NCI-H2196 (cell line): ENCODE results near the gene HAUS8.
"Not testable (repeated sequence)": the region's sequence is repeated elsewhere in the genome, so short reads cannot be mapped to it uniquely, and the experiment has no call there.

ENCODE experiments used
- DNase-seq: peaks from one replicate; lab custom pipeline; 2025; ENCODE audit not compliant: unreplicated experiment; lab: John Stamatoyannopoulos, UW

The HAUS8 gene

DNA sequence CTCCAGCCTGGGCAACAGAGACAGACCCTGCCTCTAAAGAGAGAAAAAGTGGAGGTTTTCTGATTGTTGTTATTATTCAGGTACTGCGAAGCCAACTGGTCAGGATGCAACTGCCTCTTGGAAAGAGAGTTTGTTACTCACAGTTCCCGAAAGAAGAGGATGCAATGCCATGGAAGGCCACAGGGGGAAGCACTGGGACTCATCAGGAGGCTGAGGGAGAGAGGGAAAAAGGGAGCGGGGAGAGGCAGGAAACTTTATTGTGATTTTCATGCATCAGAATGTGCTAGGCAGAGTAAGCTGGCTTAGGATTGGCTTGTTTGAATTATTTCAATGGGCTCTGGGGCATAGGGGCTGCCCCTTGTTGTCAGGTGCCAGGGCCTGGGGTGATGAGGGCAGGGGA, 27.9 kb upstream of the HAUS8 start:
- no peak for DNase-seq

DNA sequence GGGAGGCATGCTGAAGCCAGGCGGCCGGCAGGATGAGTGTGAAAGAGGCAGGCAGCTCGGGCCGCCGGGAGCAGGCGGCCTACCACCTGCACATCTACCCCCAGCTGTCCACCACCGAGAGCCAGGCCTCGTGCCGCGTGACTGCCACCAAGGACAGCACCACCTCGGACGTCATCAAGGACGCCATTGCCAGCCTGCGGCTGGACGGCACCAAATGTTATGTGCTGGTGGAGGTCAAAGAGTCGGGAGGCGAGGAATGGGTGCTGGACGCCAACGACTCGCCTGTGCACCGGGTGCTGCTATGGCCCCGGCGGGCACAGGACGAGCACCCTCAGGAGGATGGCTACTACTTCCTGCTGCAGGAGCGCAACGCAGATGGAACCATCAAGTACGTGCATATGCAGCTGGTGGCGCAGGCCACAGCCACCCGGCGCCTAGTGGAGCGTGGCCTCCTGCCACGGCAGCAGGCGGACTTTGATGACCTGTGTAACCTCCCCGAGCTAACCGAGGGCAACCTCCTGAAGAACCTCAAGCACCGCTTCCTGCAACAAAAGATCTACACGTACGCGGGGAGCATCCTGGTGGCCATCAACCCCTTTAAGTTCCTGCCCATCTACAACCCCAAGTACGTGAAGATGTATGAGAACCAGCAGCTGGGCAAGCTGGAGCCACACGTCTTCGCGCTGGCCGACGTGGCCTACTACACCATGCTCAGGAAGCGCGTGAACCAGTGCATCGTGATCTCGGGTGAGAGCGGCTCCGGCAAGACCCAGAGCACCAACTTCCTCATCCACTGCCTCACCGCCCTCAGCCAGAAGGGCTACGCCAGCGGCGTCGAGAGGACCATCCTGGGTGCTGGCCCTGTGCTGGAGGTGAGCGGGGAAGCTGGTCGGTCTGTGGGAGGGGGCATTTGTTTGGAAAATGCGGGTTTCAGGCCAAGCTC, 26.7 kb upstream of the HAUS8 start:
- DNase-seq, result no peak

- DNase-seq, result no peak
Measured at GRCh38 chr19:17098326-17098725, 23.1 kb upstream of the HAUS8 start.

- DNase-seq, result no peak
Measured at GRCh38 chr19:17097593-17098126, 22.4 kb upstream of the HAUS8 start.

GRCh38 chr19:17095141-17095919, 20.1 kb upstream of the HAUS8 start:
- DNase-seq, result no peak

DNA sequence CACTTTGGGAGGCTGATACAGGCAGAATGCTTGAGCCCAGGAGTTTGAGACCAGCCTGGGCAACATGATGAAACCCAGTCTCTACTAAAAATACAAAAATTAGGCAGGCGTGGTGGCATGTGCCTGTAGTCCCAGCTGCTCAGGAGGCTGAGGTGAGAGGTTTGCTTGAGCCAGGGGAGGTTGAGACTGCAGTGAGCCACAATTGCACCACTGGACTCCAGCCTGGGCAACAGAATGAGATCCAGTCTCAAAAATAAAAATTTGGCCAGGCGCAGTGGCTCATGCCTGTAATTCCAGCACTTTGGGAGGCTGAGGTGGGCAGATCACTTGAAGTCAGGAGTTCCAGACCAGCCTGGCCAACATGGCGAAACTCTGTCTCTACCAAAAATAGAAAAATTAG, 19.4 kb upstream of the HAUS8 start:
- not testable (repeated sequence) for DNase-seq

DNA sequence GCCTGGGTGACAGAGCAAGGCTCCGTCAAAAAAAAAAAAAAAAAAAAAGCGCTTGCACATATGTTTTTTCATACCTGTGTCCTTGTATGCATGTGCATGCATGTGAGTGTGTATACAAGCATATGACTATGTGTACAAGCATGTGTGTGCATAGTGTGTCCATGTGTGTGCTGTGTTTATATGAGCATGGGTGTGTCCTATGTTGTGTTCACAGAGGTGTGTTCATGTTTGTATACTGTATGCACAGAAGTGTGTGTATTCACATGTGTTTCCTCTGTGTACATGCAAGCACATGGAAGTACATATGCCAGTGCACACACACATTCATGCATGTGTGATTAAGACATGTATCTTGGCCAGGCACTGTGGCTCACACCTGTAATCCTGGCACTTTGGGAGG, 17.4 kb upstream of the HAUS8 start:
- no peak for DNase-seq

DNA sequence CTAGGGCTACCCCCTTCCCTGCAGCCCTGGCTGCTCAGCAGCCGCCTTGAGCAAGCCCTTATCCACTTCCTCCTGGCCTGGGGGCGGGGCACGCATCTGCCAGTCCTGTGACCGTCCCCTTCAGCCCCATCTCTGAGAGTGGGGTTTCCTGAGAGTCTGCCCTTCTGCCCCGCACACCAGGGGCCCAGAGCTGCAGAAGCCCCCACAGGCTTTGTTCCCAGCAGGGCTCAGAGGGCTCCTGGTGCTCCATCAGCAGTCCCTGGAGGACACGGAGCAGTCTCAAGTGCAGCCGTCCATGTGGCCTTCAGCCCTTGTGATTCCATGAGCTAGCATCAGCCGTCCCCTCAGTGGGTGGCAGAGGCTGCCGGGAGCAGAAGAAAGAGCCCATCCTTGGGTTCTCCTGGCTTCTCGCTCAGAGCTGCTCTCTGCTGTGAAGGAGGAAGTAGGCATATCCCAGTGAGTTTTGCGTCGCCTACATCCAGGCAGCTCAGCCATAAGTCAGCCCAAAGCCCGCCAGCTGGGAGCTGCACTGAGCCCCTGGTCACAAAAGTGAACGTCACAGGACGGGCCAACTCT, 16.6 kb upstream of the HAUS8 start:
- no peak for DNase-seq

DNA sequence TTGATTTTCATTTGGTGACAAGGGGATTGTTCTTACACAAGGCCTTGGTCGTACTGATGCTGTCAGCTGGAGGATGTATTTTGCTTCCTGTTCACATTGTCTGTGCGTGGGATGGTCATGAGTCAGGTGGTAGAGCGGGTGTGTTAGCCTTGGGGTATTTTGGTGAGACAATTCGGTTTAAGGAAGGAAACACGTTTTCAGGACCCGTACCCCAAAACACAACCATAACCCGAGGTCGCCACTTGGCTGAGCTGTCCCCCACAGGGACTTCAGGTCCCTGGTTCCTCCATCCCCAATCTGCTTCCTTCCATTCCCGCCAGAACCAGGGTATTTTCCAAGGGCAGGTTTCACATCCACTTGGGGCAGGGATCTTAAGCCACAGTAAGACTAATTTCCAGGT, 15.3 kb upstream of the HAUS8 start:
- no peak for DNase-seq

DNA sequence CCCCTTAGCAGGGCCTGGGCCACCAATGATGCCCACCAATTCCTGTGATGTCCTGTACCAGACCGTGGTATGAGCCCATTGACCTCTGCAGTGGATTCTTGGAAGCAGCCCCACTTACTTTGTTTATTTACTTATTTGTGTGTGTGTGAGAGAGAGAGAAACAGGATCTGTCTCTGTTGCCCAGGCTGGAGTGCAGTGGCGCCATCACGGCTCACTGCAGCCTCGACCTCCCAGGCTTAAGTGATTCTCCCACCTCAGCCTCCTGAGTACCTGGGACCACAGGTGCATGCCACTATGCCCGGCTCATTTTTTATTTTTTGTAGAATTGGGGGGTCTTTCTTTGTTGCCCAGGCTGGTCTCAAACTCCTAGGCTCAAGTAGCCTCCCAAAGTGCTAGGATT, 13.3 kb upstream of the HAUS8 start:
- no peak for DNase-seq

DNA sequence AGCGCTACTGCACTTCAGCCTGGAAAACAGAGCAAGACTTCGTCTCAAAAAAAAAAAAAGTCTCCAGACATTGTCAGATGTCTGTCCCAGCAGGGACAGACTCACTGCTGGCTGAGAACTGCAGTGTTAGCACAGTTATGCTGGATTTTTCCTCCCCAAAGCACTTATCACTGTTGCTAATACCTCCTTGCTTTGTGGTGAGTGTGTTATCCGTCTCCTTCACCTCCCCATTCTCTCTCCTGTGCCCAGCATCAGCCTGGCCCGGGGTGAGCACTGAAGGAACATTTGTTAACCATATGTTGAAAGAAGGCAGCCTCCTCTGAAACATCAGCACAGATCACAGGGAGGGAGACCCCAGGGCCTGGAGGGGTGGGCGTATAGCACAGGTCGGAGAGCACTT, 11.6 kb upstream of the HAUS8 start:
- DNase-seq, result no peak

DNA sequence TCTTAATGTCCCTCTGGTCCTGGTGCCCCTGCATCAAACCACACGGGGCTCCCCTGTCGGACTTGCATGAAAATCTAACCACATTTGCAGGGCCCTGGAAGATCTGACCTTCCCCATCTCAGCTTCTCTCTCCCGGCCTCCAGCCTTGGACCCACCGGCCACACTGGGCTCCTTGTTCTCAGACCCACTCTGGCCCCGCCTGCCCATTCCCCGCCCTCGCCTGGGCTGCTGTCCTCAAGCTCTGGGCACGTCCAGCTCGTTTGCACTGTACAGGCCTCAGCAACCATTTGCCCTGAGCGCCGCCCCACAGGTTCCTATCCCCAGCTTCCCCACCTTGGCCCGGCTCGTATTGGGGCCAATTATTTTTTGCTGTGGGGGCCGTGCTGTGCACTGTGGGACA, 10.9 kb upstream of the HAUS8 start:
- no peak for DNase-seq

GRCh38 chr19:17081672-17082630, 6.7 kb upstream of the HAUS8 start:
- DNase-seq, result no peak

DNA sequence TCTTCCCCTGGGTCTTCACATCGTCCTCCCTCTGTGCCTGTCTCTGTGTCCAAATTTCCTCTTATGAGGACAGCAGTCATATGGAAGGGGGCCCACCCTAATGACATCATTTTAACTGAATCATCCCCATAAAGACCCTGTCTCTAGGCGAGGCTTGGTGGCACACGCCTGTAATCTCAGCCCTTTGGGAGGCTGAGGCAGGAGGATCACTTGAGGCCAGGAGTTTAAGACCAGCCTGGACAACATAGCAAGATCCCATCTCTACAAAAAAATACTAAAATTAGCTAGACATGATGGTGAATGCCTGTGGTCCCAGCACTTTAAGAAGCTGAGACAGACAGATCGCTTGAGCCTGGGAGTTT, 5.2 kb upstream of the HAUS8 start:
- DNase-seq, result no peak

DNA sequence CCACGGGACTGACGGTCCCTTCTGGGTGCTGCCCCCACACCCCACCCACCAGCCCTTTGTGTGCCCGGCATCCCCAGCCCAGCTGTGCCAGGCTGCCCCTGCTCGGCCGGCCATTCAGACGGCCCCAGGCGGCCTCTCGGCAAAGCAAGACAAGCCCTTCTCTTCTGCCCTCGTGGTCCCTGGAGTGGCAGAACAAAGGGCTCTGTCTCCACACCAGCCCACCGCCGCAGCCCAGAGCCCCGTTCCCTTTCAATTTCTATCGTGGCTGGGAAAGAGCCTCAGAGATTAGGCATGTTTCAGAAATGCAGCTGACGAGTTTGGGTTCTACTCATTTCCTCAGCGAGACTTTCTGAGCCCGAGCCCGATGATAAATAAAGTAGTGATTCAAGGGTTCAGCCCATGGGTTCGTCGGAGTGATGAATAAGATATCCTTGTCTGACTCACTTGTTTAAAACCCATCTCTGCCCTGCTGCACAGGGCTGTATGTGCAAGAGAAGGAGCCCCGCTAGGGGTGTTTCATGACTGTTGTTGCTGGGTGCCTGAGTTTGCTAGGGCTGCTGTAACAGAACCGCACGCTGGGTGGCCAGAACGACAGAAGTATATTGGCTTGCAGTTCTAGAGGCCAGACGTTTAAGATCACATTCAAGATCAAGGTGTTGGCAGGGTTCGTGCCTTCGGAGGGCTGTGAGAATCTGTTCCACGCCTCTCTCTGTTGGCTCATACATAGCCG, 4.6 kb upstream of the HAUS8 start:
- DNase-seq, result no peak

GRCh38 chr19:17078920-17079709, 3.9 kb upstream of the HAUS8 start:
- no peak for DNase-seq

GRCh38 chr19:17078036-17078919, 3.0 kb upstream of the HAUS8 start:
- no peak for DNase-seq

- no peak for DNase-seq
Measured at GRCh38 chr19:17077447-17078028, 2.3 kb upstream of the HAUS8 start.
